ENCODE measurements around the gene LONP2. TPM values are rescaled to one million over a fixed set of nuclear protein-coding genes. Genes with fewer than 3 reads are reported as not detected.

LONP2 gene
- total RNA-seq, 1 experiment from 2014 or later, result 82.2 TPM

- no peak overlapping the region for H3K27ac ChIP-seq (ENCODE audit: low read length)
- H3K9me3 ChIP-seq (ENCODE audit: low read length), result no peaks in the 10 kb centered on the region
- H3K4me3 ChIP-seq (ENCODE audit: low read length), result no peak overlapping the region
- H3K36me3 ChIP-seq (ENCODE audit: insufficient read depth, low read length), result peaks cover 19% of the 10 kb centered on the region; the same call in 1 of the 2 replicates
- no peaks in the 10 kb centered on the region for H3K27me3 ChIP-seq (ENCODE audit: low read length)
- H4K20me1 ChIP-seq (ENCODE audit: insufficient read depth, low read depth, low read length), result no peaks in the 10 kb centered on the region
- no peaks in the 10 kb centered on the region for H3K9me2 ChIP-seq (replicated peaks; ENCODE audit: insufficient read depth, low read length)
- H2AFZ ChIP-seq (ENCODE audit: low read length), result no peak overlapping the region
- H3K9ac ChIP-seq (ENCODE audit: low read length), result no peak overlapping the region
- H3K4me2 ChIP-seq (ENCODE audit: low read depth, low read length, poor library complexity, severe bottlenecking), result no peak overlapping the region
- DNase-seq, result no peak
- H3K79me2 ChIP-seq (ENCODE audit: low read length), result peaks cover 47% of the 10 kb centered on the region
- H3K4me1 ChIP-seq (ENCODE audit: low read length), result no peaks in the 10 kb centered on the region
Measured at GRCh38 chr16:48271728-48272127, 27.6 kb downstream of the LONP2 start.

- Histone ChIP-seq H3K27me3 (ENCODE audit: low read length) (no peaks in the 10 kb centered on the region), H2AFZ (ENCODE audit: low read length) (no peak overlapping the region), H3K79me2 (ENCODE audit: low read length) (peaks cover 50% of the 10 kb centered on the region), H3K36me3 (ENCODE audit: insufficient read depth, low read length) (peaks cover 26% of the 10 kb centered on the region), H4K20me1 (ENCODE audit: insufficient read depth, low read depth, low read length) (no peaks in the 10 kb centered on the region), H3K27ac (ENCODE audit: low read length) (no peak overlapping the region), H3K4me2 (ENCODE audit: low read depth, low read length, poor library complexity, severe bottlenecking) (no peak overlapping the region), H3K9me3 (ENCODE audit: low read length) (no peaks in the 10 kb centered on the region), H3K9me2 (replicated peaks; ENCODE audit: insufficient read depth, low read length) (no peaks in the 10 kb centered on the region), H3K9ac (ENCODE audit: low read length) (no peak overlapping the region), H3K4me3 (ENCODE audit: low read length) (no peak overlapping the region), H3K4me1 (ENCODE audit: low read length) (no peaks in the 10 kb centered on the region)
- no peak for DNase-seq
Measured at GRCh38 chr16:48272837-48273421, 28.8 kb downstream of the LONP2 start.

- Histone ChIP-seq H3K4me1 (ENCODE audit: low read length) (no peaks in the 10 kb centered on the region), H3K4me3 (ENCODE audit: low read length) (no peak overlapping the region), H3K4me2 (ENCODE audit: low read depth, low read length, poor library complexity, severe bottlenecking) (no peak overlapping the region), H3K36me3 (ENCODE audit: insufficient read depth, low read length) (peaks cover 34% of the 10 kb centered on the region), H3K9me3 (ENCODE audit: low read length) (no peaks in the 10 kb centered on the region), H3K79me2 (ENCODE audit: low read length) (peaks cover 59% of the 10 kb centered on the region), H3K9me2 (replicated peaks; ENCODE audit: insufficient read depth, low read length) (no peaks in the 10 kb centered on the region), H3K27me3 (ENCODE audit: low read length) (no peaks in the 10 kb centered on the region), H3K9ac (ENCODE audit: low read length) (no peak overlapping the region), H4K20me1 (ENCODE audit: insufficient read depth, low read depth, low read length) (no peaks in the 10 kb centered on the region), H3K27ac (ENCODE audit: low read length) (no peak overlapping the region), H2AFZ (ENCODE audit: low read length) (no peak overlapping the region)
- DNase-seq, result no peak
Measured at GRCh38 chr16:48274476-48274875, 30.4 kb downstream of the LONP2 start.

- Histone ChIP-seq H3K9me2 (replicated peaks; ENCODE audit: insufficient read depth, low read length) (no peaks in the 10 kb centered on the region), H3K36me3 (ENCODE audit: insufficient read depth, low read length) (peaks cover 36% of the 10 kb centered on the region), H3K27ac (ENCODE audit: low read length) (no peak overlapping the region), H3K4me2 (ENCODE audit: low read depth, low read length, poor library complexity, severe bottlenecking) (no peak overlapping the region), H3K79me2 (ENCODE audit: low read length) (peaks cover 65% of the 10 kb centered on the region), H3K9ac (ENCODE audit: low read length) (no peak overlapping the region), H3K4me3 (ENCODE audit: low read length) (no peak overlapping the region), H3K9me3 (ENCODE audit: low read length) (no peaks in the 10 kb centered on the region), H3K4me1 (ENCODE audit: low read length) (no peaks in the 10 kb centered on the region), H2AFZ (ENCODE audit: low read length) (no peak overlapping the region), H3K27me3 (ENCODE audit: low read length) (no peaks in the 10 kb centered on the region), H4K20me1 (ENCODE audit: insufficient read depth, low read depth, low read length) (no peaks in the 10 kb centered on the region)
- no peak for DNase-seq
Measured at GRCh38 chr16:48276102-48276501, 32.0 kb downstream of the LONP2 start.

DNA sequence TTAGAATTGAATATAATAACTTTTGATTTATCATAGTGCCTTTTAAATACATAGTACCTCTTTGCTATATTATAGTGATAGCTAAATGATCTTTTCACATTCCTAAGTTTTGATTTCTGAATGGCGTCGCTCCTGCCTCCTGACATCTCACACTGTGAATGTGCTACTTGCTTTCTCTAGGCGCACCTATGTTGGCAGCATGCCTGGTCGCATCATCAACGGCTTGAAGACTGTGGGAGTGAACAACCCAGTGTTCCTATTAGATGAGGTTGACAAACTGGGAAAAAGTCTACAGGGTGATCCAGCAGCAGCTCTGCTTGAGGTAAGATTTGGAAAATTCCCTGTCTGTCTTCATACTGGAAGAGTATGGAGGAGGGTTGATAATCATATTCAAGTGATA, 33.1 kb downstream of the LONP2 start:
- Histone ChIP-seq H3K4me2 (ENCODE audit: low read depth, low read length, poor library complexity, severe bottlenecking) (no peak overlapping the region), H3K9me3 (ENCODE audit: low read length) (no peaks in the 10 kb centered on the region), H3K27me3 (ENCODE audit: low read length) (no peaks in the 10 kb centered on the region), H4K20me1 (ENCODE audit: insufficient read depth, low read depth, low read length) (no peaks in the 10 kb centered on the region), H3K9me2 (replicated peaks; ENCODE audit: insufficient read depth, low read length) (no peaks in the 10 kb centered on the region), H3K9ac (ENCODE audit: low read length) (no peak overlapping the region), H3K27ac (ENCODE audit: low read length) (no peak overlapping the region), H3K4me3 (ENCODE audit: low read length) (no peak overlapping the region), H3K4me1 (ENCODE audit: low read length) (no peaks in the 10 kb centered on the region), H2AFZ (ENCODE audit: low read length) (no peak overlapping the region), H3K79me2 (ENCODE audit: low read length) (peaks cover 66% of the 10 kb centered on the region), H3K36me3 (ENCODE audit: insufficient read depth, low read length) (peaks cover 36% of the 10 kb centered on the region)
- DNase-seq, result no peak

- DNase-seq, result no peak
- H3K4me1 ChIP-seq (ENCODE audit: low read length), result no peaks in the 10 kb centered on the region
- H3K27ac ChIP-seq (ENCODE audit: low read length), result no peak overlapping the region
- H3K9me3 ChIP-seq (ENCODE audit: low read length), result no peaks in the 10 kb centered on the region
- no peak overlapping the region for H2AFZ ChIP-seq (ENCODE audit: low read length)
- no peak overlapping the region for H3K4me3 ChIP-seq (ENCODE audit: low read length)
- peaks cover 53% of the 10 kb centered on the region for H3K79me2 ChIP-seq (ENCODE audit: low read length)
- H3K36me3 ChIP-seq (ENCODE audit: insufficient read depth, low read length), result peaks cover 43% of the 10 kb centered on the region
- no peaks in the 10 kb centered on the region for H3K9me2 ChIP-seq (replicated peaks; ENCODE audit: insufficient read depth, low read length)
- no peak overlapping the region for H3K4me2 ChIP-seq (ENCODE audit: low read depth, low read length, poor library complexity, severe bottlenecking)
- H3K9ac ChIP-seq (ENCODE audit: low read length), result no peak overlapping the region
- H3K27me3 ChIP-seq (ENCODE audit: low read length), result no peaks in the 10 kb centered on the region
- H4K20me1 ChIP-seq (ENCODE audit: insufficient read depth, low read depth, low read length), result no peaks in the 10 kb centered on the region
Measured at GRCh38 chr16:48279199-48279598, 35.1 kb downstream of the LONP2 start.

DNA sequence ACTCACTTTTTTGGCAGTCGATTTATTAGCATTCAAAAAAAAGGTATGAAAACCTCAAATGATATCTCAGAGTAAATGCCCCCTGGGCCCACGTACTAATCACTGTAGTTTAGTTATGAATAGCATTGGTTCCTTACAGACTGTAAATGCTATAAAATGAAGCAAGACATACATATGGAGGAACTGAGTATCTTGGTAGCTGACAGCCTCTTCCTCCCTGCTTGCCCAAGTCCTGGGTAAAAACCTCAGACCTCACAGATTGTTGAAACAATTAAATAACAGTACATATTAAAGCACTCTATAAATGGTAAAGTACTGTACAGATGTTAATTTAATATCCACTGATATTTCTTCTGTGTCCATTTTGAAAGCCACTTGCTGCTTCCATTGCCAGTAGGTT, 36.4 kb downstream of the LONP2 start:
- H3K4me3 ChIP-seq (ENCODE audit: low read length), result no peak overlapping the region

GRCh38 chr16:48282636-48283263, 38.6 kb downstream of the LONP2 start:
- Histone ChIP-seq H3K9ac (ENCODE audit: low read length) (no peak overlapping the region), H4K20me1 (ENCODE audit: insufficient read depth, low read depth, low read length) (no peaks in the 10 kb centered on the region), H3K4me2 (ENCODE audit: low read depth, low read length, poor library complexity, severe bottlenecking) (no peak overlapping the region), H2AFZ (ENCODE audit: low read length) (no peak overlapping the region), H3K36me3 (ENCODE audit: insufficient read depth, low read length) (peaks cover 64% of the 10 kb centered on the region), H3K9me2 (replicated peaks; ENCODE audit: insufficient read depth, low read length) (no peaks in the 10 kb centered on the region), H3K27me3 (ENCODE audit: low read length) (no peaks in the 10 kb centered on the region), H3K79me2 (ENCODE audit: low read length) (peaks cover 51% of the 10 kb centered on the region), H3K4me3 (ENCODE audit: low read length) (no peak overlapping the region), H3K4me1 (ENCODE audit: low read length) (no peaks in the 10 kb centered on the region), H3K27ac (ENCODE audit: low read length) (no peak overlapping the region), H3K9me3 (ENCODE audit: low read length) (peaks cover 7% of the 10 kb centered on the region)
- no peak for DNase-seq

More for the DNA sequence above, 36.4 kb downstream of the LONP2 start:
- Histone ChIP-seq H3K9me3 (ENCODE audit: low read length) (peaks cover 4% of the 10 kb centered on the region; the same call in 1 of the 2 replicates), H3K9ac (ENCODE audit: low read length) (no peak overlapping the region), H3K4me2 (ENCODE audit: low read depth, low read length, poor library complexity, severe bottlenecking) (no peak overlapping the region), H3K9me2 (replicated peaks; ENCODE audit: insufficient read depth, low read length) (no peaks in the 10 kb centered on the region), H4K20me1 (ENCODE audit: insufficient read depth, low read depth, low read length) (no peaks in the 10 kb centered on the region), H3K79me2 (ENCODE audit: low read length) (peaks cover 49% of the 10 kb centered on the region), H3K36me3 (ENCODE audit: insufficient read depth, low read length) (peaks cover 56% of the 10 kb centered on the region), H3K4me1 (ENCODE audit: low read length) (no peaks in the 10 kb centered on the region), H3K27ac (ENCODE audit: low read length) (no peak overlapping the region), H3K27me3 (ENCODE audit: low read length) (no peaks in the 10 kb centered on the region), H2AFZ (ENCODE audit: low read length) (no peak overlapping the region)
- DNase-seq, result no peak

Measured in Karpas-422 (cell line).